GM12891 (cell line): ENCODE results near the gene CTRB1.
"Not testable (repeated sequence)": the region's sequence is repeated elsewhere in the genome, so short reads cannot be mapped to it uniquely, and the experiment has no call there.

Source experiments
- POLR2A ChIP-seq: IDR thresholded peaks from 2 replicates; pipeline ENCODE4 v1.6.1; 2011; ENCODE audit warnings: low read depth, low read length, control low read depth
- POLR2AphosphoS5 ChIP-seq: IDR thresholded peaks from 2 replicates; pipeline ENCODE4 v1.6.1; 2011; ENCODE audit warnings: low read depth, low read length, control low read depth
- TAF1 ChIP-seq: IDR thresholded peaks from 2 replicates; pipeline ENCODE4 v1.6.1; 2011; ENCODE audit warnings: low read depth, low read length, control low read depth

DNA sequence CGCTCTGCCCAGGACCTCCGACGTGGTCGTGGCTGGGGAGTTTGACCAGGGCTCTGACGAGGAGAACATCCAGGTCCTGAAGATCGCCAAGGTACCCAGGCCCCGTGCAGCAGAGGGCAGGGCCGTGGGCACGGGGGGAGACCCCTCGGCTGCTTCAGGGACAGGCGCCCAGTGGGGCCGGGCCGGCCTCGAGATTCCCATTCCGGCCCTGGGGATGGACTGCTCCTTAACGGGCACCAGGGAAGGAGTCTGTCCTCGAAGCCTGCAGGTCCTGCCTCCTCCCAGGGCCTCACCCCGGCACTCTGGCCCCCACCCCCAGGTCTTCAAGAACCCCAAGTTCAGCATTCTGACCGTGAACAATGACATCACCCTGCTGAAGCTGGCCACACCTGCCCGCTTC is 4.3 kb downstream of the CTRB1 start:
- not testable (repeated sequence) for TF ChIP-seq POLR2AphosphoS5, TAF1, POLR2A
